Activated T-helper 2 cell treated with anti-CD3 and anti-CD28 coated beads, Interferon-gamma antibody, Interleukin-2, Interleukin-4, amounts not matched to agents 10 μg/mL and 5 μg/mL and 100 μg/mL, durations not matched to agents 14 hours and 24 hours and 36 hours (primary cell): ENCODE measurements around the gene SETBP1. TPM values are rescaled to one million over a fixed set of nuclear protein-coding genes. Genes with fewer than 3 reads are reported as not detected.

ENCODE experiments used
- DNase-seq: peaks from one replicate; pipeline ENCODE4 v3.0.0; 2021; ENCODE audit warnings: low spot score
- H3K27ac Mint-ChIP-seq: one replicate; pipeline ENCODE4 v1.8.0; 2021; ENCODE audit warnings: mixed read lengths
- H3K27me3 Mint-ChIP-seq: one replicate; pipeline ENCODE4 v1.8.0; 2021; ENCODE audit warnings: low read depth, mixed read lengths
- H3K36me3 Mint-ChIP-seq: one replicate; pipeline ENCODE4 v1.8.0; 2021; ENCODE audit warnings: low read depth, mixed read lengths
- H3K4me1 Mint-ChIP-seq: one replicate; pipeline ENCODE4 v1.8.0; 2021; ENCODE audit warnings: low read depth, mixed read lengths
- H3K4me3 Mint-ChIP-seq: one replicate; pipeline ENCODE4 v1.8.0; 2021; ENCODE audit warnings: low read depth, mild to moderate bottlenecking, moderate library complexity, mixed read lengths
- H3K9me3 Mint-ChIP-seq: one replicate; pipeline ENCODE4 v1.8.0; 2021; ENCODE audit warnings: mixed read lengths
- intact Hi-C: fragments of 100-400 bp; cut with micrococcal nuclease; formaldehyde crosslinking; loops from one replicate; pipeline ENCODE4 v1.15.1; 2023
- total RNA-seq: library from RNA; stranded (reverse); gene quantifications from 2 replicates; pipeline ENCODE4 v1.2.3, GENCODE V29; 2022

SETBP1 gene
- total RNA-seq, 1 donor from 2014 or later: 27.4 TPM

DNA sequence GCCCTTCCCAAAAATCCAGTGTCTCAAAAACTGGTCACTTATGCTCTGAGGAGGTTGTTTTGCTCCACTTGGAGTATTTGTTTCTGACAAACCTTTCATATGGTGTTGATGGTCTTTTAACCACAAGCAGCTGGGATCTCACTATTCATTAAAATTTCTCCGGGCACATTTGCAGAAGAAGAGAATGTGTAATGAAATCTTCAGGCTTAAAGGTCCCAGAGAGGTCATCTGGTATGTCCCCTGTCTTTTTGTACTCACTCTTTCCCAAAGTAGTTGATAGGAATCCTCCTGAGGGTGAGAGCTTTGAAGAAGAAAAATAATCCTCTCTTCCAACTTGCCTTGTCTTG, 430.8 kb downstream of the SETBP1 start:
- Mint-ChIP-seq H3K27ac (no peak overlapping the region), H3K9me3 (no peaks in the 10 kb centered on the region), H3K4me1 (no peaks in the 10 kb centered on the region), H3K27me3 (peaks cover 5% of the 10 kb centered on the region), H3K36me3 (no peaks in the 10 kb centered on the region), H3K4me3 (no peak overlapping the region)
- no peak for DNase-seq
- intact Hi-C loops: no loop called here

DNA sequence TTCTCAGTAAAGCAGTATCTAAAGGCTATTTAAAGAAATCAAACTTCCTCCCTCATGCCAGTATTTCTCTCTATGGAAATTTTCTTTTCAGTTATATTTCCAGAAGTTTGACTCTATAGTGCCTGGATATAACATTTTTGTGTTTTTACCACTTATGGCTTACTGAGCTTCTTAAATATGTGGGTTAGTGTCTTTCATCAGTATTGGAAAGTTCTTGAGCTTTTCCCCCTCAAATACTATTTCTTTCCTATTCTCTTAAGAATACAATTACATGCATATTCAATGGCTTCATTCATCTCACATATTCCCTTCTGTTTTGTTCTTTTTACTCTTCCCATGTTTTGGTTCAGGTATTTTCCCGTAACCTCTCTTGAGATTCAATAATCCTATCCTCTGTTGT, 432.0 kb downstream of the SETBP1 start:
- Mint-ChIP-seq H3K9me3 (no peaks in the 10 kb centered on the region), H3K27me3 (peaks cover 5% of the 10 kb centered on the region), H3K27ac (no peak overlapping the region), H3K4me3 (no peak overlapping the region), H3K36me3 (no peaks in the 10 kb centered on the region), H3K4me1 (no peaks in the 10 kb centered on the region)
- no peak for DNase-seq
- intact Hi-C loops: no loop called here

GRCh38 chr18:45116116-45116515, 435.4 kb downstream of the SETBP1 start:
- no peak overlapping the region for H3K4me3 Mint-ChIP-seq
- H3K27me3 Mint-ChIP-seq: peaks cover 3% of the 10 kb centered on the region

More at GRCh38 chr18:45116116-45116515, 435.4 kb downstream of the SETBP1 start:
- Mint-ChIP-seq H3K9me3 (no peaks in the 10 kb centered on the region), H3K36me3 (no peaks in the 10 kb centered on the region), H3K27ac (no peak overlapping the region), H3K4me1 (no peaks in the 10 kb centered on the region)
- DNase-seq: no peak
- intact Hi-C loops: no loop called here
